22Rv1 (cell line): ENCODE measurements around the gene MAGEA4.

Experiments used
- CTCF ChIP-seq: fragments of 450-650 bp; IDR thresholded peaks from 2 replicates; pipeline ENCODE4 v1.5.1; 2017; ENCODE audit warnings: mild to moderate bottlenecking
- ZFX ChIP-seq: fragments of 450-650 bp; IDR thresholded peaks from 2 replicates; pipeline ENCODE4 v1.6.1; 2017; ENCODE audit warnings: antibody characterized with exemption, borderline replicate concordance

GRCh38 chrX:151954730-151955129 lies 42.0 kb downstream of the MAGEA4 start:
- TF ChIP-seq CTCF (no peak), ZFX (no peak)
